Neural cell (in vitro differentiated cells): ENCODE measurements around the gene OTOG. TPM values are rescaled to one million over a fixed set of nuclear protein-coding genes. Genes with fewer than 3 reads are reported as not detected.

Source experiments
- H2AFZ ChIP-seq: fragments of 200-600, 300-800 bp; sonication (generic), shearing (Covaris generic); 2 replicates; pipeline ENCODE4 v1.6.0; 2014; ENCODE audit warnings: low read depth, mild to moderate bottlenecking, antibody characterized with exemption, low read length, moderate library complexity
- H3F3A ChIP-seq: fragments of 200-600 bp; shearing (Covaris generic); 2 replicates; pipeline ENCODE4 v1.6.1; 2016; ENCODE audit warnings: mild to moderate bottlenecking, moderate library complexity, mixed read lengths, antibody characterized with exemption, low read length; ENCODE audit not compliant: insufficient read depth, poor library complexity, severe bottlenecking
- H3K27ac ChIP-seq: fragments of 200-600, 300-800 bp; sonication (generic), shearing (Covaris generic); 2 replicates; pipeline ENCODE4 v1.5.1; 2014; ENCODE audit warnings: mild to moderate bottlenecking, low read length, moderate library complexity
- H3K27me3 ChIP-seq: fragments of 300-800, 200-600 bp; sonication (generic), shearing (Covaris generic); 2 replicates; pipeline ENCODE4 v1.6.0; 2014; ENCODE audit warnings: mild to moderate bottlenecking, low read depth, low read length, moderate library complexity; ENCODE audit not compliant: insufficient read depth
- H3K36me3 ChIP-seq: fragments of 300-800, 200-600 bp; sonication (generic), shearing (Covaris generic); 2 replicates; pipeline ENCODE4 v1.5.1; 2014; ENCODE audit warnings: mild to moderate bottlenecking, antibody characterized with exemption, low read length, moderate library complexity; ENCODE audit not compliant: insufficient read depth
- H3K4me2 ChIP-seq: fragments of 300-800, 200-600 bp; sonication (generic), shearing (Covaris generic); 2 replicates; pipeline ENCODE4 v1.6.0; 2014; ENCODE audit warnings: mild to moderate bottlenecking, low read length
- H3K4me3 ChIP-seq: fragments of 300-800, 200-600 bp; sonication (generic), shearing (Covaris generic); 2 replicates; pipeline ENCODE4 v1.5.1; 2014; ENCODE audit warnings: mild to moderate bottlenecking, low read length, moderate library complexity
- H3K79me2 ChIP-seq: fragments of 200-600 bp; shearing (Covaris generic); replicated peaks from 2 replicates; pipeline ENCODE4 v1.6.0; 2014; ENCODE audit warnings: mild to moderate bottlenecking, low read length, moderate library complexity; ENCODE audit not compliant: insufficient read depth
- H3K9ac ChIP-seq: fragments of 300-800, 200-600 bp; sonication (generic), shearing (Covaris generic); 2 replicates; pipeline ENCODE4 v1.6.1; 2016; ENCODE audit warnings: mild to moderate bottlenecking, low read length, mixed read lengths
- H3K9me2 ChIP-seq: fragments of 200-600 bp; shearing (Covaris generic); 2 replicates; pipeline ENCODE4 v1.6.1; 2016; ENCODE audit warnings: mild to moderate bottlenecking, low read length, mixed read lengths; ENCODE audit not compliant: insufficient read depth
- H3K9me3 ChIP-seq: fragments of 200-600, 300-800 bp; sonication (generic), shearing (Covaris generic); 2 replicates; pipeline ENCODE4 v1.6.1; 2016; ENCODE audit warnings: mild to moderate bottlenecking, mixed run types, low read length, moderate library complexity, mixed read lengths
- H4K20me1 ChIP-seq: fragments of 200-600 bp; shearing (Covaris generic); 2 replicates; pipeline ENCODE4 v1.6.1; 2016; ENCODE audit warnings: mild to moderate bottlenecking, mixed run types; ENCODE audit not compliant: insufficient read depth
- EP300 ChIP-seq: fragments of 450-650 bp; conservative IDR thresholded peaks from 2 replicates; pipeline ENCODE4 v1.6.1; 2014; ENCODE audit warnings: antibody characterized with exemption, mild to moderate bottlenecking, moderate library complexity; ENCODE audit not compliant: poor library complexity, severe bottlenecking
- EZH2 ChIP-seq: fragments of 200-600, 300-800 bp; shearing (Covaris generic), sonication (generic); IDR thresholded peaks from 2 replicates; pipeline ENCODE4 v1.6.1; 2014; ENCODE audit warnings: antibody characterized with exemption, low read length, borderline replicate concordance, mild to moderate bottlenecking; ENCODE audit not compliant: insufficient read depth, poor library complexity, severe bottlenecking
- MXI1 ChIP-seq: fragments of 450-650 bp; conservative IDR thresholded peaks from 2 replicates; pipeline ENCODE4 v1.6.1; 2014; ENCODE audit warnings: antibody characterized with exemption, mild to moderate bottlenecking; ENCODE audit not compliant: poor library complexity, severe bottlenecking
- POLR2AphosphoS5 ChIP-seq: IDR thresholded peaks from 2 replicates; pipeline ENCODE4 v1.6.1; 2012
- RAD21 ChIP-seq: fragments of 450-650 bp; conservative IDR thresholded peaks from 2 replicates; pipeline ENCODE4 v1.6.1; 2014; ENCODE audit warnings: antibody characterized with exemption, mild to moderate bottlenecking, moderate library complexity
- SMC3 ChIP-seq: fragments of 450-650 bp; conservative IDR thresholded peaks from 2 replicates; pipeline ENCODE4 v1.6.1; 2014; ENCODE audit warnings: antibody characterized with exemption, mild to moderate bottlenecking, moderate library complexity; ENCODE audit not compliant: poor library complexity
- TAF1 ChIP-seq: IDR thresholded peaks from 2 replicates; pipeline ENCODE4 v1.6.1; 2012; ENCODE audit warnings: low read depth
- polyA plus RNA-seq: library from polyadenylated mRNA; depleted of rRNA; stranded (reverse); fragments of >200 nt; gene quantifications from 2 replicates; pipeline ENCODE4 v1.2.3, GENCODE V29; 2014
- TF ChIP-seq, protein P1 (sequence below): IDR thresholded peaks from 2 replicates; pipeline ENCODE4 v1.6.1; 2012; ENCODE audit warnings: borderline replicate concordance
- TF ChIP-seq, protein P2 (sequence below): fragments of 450-650 bp; IDR thresholded peaks from 2 replicates; pipeline ENCODE4 v1.5.1; 2014; ENCODE audit warnings: antibody characterized with exemption, mild to moderate bottlenecking, moderate library complexity; ENCODE audit not compliant: poor library complexity, severe bottlenecking

The OTOG gene
- polyA plus RNA-seq, 1 donor from 2014 or later = not detected

DNA sequence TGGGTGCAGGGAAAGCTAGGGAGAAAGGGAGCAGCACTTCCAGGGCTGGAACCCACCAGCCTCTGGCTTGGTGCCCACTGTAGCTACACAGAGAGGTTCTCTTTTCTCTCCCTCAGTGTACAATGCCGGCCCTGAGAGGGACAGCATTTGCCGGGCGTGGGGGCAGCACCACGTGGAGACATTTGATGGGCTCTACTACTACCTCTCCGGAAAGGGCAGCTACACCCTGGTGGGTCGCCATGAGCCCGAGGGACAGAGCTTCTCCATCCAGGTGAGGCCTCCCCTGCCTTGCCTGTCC is 6.1 kb downstream of the OTOG start:
- H3K9me2 ChIP-seq = no peaks in the 10 kb centered on the region
- H4K20me1 ChIP-seq = no peaks in the 10 kb centered on the region
- no peaks in the 10 kb centered on the region for H3K27me3 ChIP-seq
- H3F3A ChIP-seq = no peaks in the 10 kb centered on the region
- TF ChIP-seq POLR2AphosphoS5 (no peak), TAF1 (no peak), MXI1 (no peak), RAD21 (no peak), EP300 (no peak), EZH2 (no peak), SMC3 (no peak)
- TF ChIP-seq, protein P1, sequence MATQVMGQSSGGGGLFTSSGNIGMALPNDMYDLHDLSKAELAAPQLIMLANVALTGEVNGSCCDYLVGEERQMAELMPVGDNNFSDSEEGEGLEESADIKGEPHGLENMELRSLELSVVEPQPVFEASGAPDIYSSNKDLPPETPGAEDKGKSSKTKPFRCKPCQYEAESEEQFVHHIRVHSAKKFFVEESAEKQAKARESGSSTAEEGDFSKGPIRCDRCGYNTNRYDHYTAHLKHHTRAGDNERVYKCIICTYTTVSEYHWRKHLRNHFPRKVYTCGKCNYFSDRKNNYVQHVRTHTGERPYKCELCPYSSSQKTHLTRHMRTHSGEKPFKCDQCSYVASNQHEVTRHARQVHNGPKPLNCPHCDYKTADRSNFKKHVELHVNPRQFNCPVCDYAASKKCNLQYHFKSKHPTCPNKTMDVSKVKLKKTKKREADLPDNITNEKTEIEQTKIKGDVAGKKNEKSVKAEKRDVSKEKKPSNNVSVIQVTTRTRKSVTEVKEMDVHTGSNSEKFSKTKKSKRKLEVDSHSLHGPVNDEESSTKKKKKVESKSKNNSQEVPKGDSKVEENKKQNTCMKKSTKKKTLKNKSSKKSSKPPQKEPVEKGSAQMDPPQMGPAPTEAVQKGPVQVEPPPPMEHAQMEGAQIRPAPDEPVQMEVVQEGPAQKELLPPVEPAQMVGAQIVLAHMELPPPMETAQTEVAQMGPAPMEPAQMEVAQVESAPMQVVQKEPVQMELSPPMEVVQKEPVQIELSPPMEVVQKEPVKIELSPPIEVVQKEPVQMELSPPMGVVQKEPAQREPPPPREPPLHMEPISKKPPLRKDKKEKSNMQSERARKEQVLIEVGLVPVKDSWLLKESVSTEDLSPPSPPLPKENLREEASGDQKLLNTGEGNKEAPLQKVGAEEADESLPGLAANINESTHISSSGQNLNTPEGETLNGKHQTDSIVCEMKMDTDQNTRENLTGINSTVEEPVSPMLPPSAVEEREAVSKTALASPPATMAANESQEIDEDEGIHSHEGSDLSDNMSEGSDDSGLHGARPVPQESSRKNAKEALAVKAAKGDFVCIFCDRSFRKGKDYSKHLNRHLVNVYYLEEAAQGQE = no peak
- TF ChIP-seq, protein P2, sequence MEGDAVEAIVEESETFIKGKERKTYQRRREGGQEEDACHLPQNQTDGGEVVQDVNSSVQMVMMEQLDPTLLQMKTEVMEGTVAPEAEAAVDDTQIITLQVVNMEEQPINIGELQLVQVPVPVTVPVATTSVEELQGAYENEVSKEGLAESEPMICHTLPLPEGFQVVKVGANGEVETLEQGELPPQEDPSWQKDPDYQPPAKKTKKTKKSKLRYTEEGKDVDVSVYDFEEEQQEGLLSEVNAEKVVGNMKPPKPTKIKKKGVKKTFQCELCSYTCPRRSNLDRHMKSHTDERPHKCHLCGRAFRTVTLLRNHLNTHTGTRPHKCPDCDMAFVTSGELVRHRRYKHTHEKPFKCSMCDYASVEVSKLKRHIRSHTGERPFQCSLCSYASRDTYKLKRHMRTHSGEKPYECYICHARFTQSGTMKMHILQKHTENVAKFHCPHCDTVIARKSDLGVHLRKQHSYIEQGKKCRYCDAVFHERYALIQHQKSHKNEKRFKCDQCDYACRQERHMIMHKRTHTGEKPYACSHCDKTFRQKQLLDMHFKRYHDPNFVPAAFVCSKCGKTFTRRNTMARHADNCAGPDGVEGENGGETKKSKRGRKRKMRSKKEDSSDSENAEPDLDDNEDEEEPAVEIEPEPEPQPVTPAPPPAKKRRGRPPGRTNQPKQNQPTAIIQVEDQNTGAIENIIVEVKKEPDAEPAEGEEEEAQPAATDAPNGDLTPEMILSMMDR = no peak
- no peaks in the 10 kb centered on the region for H3K79me2 ChIP-seq
- no peaks in the 10 kb centered on the region for H3K9me3 ChIP-seq
- H3K27ac ChIP-seq = no peak overlapping the region
- no peak overlapping the region for H3K4me2 ChIP-seq
- no peaks in the 10 kb centered on the region for H3K36me3 ChIP-seq
- H3K4me3 ChIP-seq = no peak overlapping the region
- no peak overlapping the region for H2AFZ ChIP-seq
- H3K9ac ChIP-seq = no peak overlapping the region

DNA sequence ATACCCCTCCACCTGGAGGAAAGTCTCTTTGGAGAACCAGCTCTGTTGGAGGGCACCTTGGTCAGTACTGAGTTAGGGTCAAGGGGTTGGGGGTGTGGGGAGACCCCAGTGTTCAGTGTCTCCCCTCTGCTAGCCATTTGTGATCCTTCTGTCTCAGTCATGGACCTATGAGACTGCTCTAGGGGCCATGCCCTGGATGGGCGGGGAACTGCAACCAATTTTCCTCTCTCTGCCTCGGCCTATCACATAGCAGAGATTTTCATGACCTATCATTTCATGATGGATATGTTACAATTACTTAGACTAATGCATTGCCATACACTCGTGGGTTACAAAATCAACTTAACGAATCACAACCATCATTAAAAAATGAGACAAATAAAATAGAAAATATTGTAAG is 7.4 kb downstream of the OTOG start:
- no peaks in the 10 kb centered on the region for H3K9me3 ChIP-seq
- H3K27me3 ChIP-seq = no peaks in the 10 kb centered on the region
- H2AFZ ChIP-seq = no peak overlapping the region
- TF ChIP-seq TAF1 (no peak), EZH2 (no peak), EP300 (no peak), MXI1 (no peak), RAD21 (no peak), POLR2AphosphoS5 (no peak), SMC3 (no peak)
- TF ChIP-seq, protein P1 = no peak
- TF ChIP-seq, protein P2 = no peak
- H4K20me1 ChIP-seq = no peaks in the 10 kb centered on the region
- no peak overlapping the region for H3K27ac ChIP-seq
- no peaks in the 10 kb centered on the region for H3F3A ChIP-seq
- H3K9ac ChIP-seq = no peak overlapping the region
- H3K36me3 ChIP-seq = no peaks in the 10 kb centered on the region
- no peaks in the 10 kb centered on the region for H3K79me2 ChIP-seq
- no peak overlapping the region for H3K4me2 ChIP-seq
- H3K4me3 ChIP-seq = no peak overlapping the region
- no peaks in the 10 kb centered on the region for H3K9me2 ChIP-seq
